ENCODE data around the gene CD82. TPM values are rescaled to one million over a fixed set of nuclear protein-coding genes. Genes with fewer than 3 reads are reported as not detected.

Gene CD82
- total RNA-seq, 1 donor from 2014 or later: 28.3 TPM

DNA sequence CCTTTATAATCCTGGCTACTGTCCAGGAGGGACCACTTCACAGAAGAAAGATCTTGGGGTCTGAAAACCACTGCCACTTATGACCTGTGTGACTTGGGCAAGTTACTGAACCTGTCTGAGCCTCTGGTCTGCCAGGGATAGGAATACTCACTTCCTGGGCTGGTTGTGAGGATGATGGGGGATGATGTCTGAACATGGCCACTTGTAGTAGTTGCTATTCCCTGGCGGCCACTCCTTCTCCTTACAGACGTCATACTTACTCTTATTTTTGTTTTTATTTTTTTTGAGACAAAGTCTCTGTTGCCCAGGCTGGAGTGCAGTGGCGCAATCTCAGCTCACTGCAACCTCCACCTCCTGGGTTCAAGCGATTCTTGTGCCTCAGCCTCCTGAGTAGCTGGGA lies 26.1 kb downstream of the CD82 start:
- H3K36me3 ChIP-seq: peaks cover 0 to 8% of the 10 kb centered on the region in 2 donors
- H3K4me3 ChIP-seq: no peak overlapping the region
- no peaks in the 10 kb centered on the region for H3K27me3 ChIP-seq
- H3K4me1 ChIP-seq: peaks cover 20 to 34% of the 10 kb centered on the region in 2 donors
- H3K9me3 ChIP-seq: no peaks in the 10 kb centered on the region
- intact Hi-C loops (cut with DNase I): loop anchor here (1.0 kb wide), 1 partner anchor 22 kb away; no protein-coding TSS in a partner anchor
- peak in 1 of 2 donors; percentile 65 for DNase-seq (ENCODE audit: low spot score in 2 of 2)
- peak overlapping the region; percentile 86 to 90 for H3K27ac ChIP-seq
- TF ChIP-seq, protein P1, sequence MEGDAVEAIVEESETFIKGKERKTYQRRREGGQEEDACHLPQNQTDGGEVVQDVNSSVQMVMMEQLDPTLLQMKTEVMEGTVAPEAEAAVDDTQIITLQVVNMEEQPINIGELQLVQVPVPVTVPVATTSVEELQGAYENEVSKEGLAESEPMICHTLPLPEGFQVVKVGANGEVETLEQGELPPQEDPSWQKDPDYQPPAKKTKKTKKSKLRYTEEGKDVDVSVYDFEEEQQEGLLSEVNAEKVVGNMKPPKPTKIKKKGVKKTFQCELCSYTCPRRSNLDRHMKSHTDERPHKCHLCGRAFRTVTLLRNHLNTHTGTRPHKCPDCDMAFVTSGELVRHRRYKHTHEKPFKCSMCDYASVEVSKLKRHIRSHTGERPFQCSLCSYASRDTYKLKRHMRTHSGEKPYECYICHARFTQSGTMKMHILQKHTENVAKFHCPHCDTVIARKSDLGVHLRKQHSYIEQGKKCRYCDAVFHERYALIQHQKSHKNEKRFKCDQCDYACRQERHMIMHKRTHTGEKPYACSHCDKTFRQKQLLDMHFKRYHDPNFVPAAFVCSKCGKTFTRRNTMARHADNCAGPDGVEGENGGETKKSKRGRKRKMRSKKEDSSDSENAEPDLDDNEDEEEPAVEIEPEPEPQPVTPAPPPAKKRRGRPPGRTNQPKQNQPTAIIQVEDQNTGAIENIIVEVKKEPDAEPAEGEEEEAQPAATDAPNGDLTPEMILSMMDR (IDR thresholded peaks at IDR 0.05): no peak

DNA sequence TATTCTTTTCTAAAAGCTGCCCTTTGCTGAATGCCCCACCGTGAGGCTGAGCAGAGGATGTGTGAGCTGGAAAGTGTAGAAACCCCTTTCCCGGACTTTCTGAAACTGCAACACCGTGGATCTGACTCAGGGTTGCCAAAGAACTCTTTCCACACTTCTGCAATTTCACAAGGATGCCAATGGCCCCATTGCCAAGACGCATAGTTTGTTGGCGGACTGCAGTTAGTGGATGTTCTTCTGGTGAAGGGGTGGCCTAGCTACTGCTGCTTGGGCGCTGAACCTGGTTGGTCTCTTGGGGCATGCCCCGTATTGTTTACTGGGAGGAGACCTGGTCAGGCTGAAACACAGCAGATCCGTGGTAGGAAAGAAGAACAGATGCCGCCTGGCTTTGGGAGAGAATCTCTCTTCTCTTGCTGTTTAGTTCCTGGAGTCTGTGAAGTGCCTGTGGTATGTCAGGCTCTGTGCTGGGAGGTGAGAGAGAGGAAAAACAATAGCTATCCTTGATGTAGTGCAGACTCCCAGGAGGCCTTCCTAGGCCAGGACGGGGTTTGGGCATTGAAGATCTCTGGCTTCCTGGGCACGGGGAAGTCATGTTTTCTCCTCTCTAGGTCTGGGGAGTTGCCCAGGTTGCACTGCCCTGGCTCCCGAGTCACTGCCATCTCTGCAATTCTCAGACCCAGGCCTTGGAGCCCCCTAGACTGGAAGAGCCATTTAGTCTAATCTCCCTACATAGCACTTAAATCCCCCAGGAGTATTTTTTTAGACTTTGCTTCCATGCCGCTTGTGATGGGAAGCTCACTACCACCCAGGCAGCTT lies 26.9 kb downstream of the CD82 start:
- intact Hi-C loops (cut with DNase I): loop anchor here (1.0 to 2.0 kb wide), 2 partner anchors 16 to 27 kb away; partner anchors contain the start of gene CD82
- Histone ChIP-seq H3K27ac (peak overlapping the region; percentile 86 to 90), H3K9me3 (no peaks in the 10 kb centered on the region), H3K36me3 (peaks cover 0 to 8% of the 10 kb centered on the region in 2 donors), H3K4me3 (no peak overlapping the region), H3K4me1 (peaks cover 23 to 42% of the 10 kb centered on the region in 2 donors), H3K27me3 (no peaks in the 10 kb centered on the region)
- peak; percentile 39 to 93 for DNase-seq (ENCODE audit: low spot score in 2 of 2)
- TF ChIP-seq, protein P1 (IDR thresholded peaks at IDR 0.05): no peak

DNA sequence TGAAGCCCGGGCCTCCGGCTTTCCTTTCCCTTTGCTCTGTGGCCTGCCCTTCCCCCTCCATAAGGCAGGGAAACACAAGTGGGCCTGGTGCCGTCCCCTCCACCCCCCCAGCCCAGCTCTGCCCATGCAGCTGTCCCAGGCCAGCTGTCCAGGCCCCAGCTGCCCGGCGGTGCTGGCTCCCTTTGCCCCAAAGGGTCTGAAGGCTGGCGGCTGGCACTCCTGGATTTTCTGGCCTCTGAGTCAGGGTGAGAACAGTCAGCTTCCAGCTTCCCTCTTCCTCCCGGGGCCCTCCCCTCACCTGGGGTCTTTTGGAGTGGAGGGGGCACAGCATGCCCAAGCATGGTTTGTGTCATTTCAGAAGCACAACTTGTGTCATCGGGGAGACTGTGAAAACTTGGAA lies 27.8 kb downstream of the CD82 start:
- TF ChIP-seq, protein P1 (IDR thresholded peaks at IDR 0.05): no peak
- DNase-seq (ENCODE audit: low spot score in 2 of 2): peak in 1 of 2 donors; percentile 80
- intact Hi-C loops (cut with DNase I): loop anchor here (1.0 to 2.0 kb wide), 2 partner anchors 10 to 16 kb away; no protein-coding TSS in a partner anchor
- Histone ChIP-seq H3K36me3 (peaks cover 0 to 4% of the 10 kb centered on the region in 2 donors), H3K27me3 (no peaks in the 10 kb centered on the region), H3K27ac (peak overlapping the region; percentile 86 to 90), H3K4me1 (peaks cover 23 to 42% of the 10 kb centered on the region in 2 donors), H3K9me3 (no peaks in the 10 kb centered on the region), H3K4me3 (no peak overlapping the region)

DNA sequence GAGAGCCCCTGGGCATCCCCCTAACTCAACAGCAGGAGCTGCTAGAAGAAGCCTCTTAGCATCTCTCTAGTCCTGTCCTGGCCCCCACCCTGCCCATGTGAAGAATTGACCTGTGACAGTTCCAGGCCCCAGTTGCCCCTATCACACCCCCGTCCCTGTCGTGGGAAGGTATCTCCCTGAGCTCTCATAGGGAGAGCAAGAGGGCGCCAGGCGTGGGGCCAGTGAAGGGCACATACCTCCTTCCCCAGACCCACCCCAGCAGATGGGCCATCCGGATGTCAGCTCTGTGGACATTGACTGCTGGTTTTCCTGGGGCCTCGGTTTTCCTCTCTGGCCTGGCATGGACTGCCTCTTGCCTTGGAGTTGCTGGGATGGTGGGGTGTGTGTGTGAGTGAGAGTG lies 29.5 kb downstream of the CD82 start:
- intact Hi-C loops (cut with DNase I): no loop called here
- Histone ChIP-seq H3K27ac (peak overlapping the region; percentile 6 to 85), H3K27me3 (no peaks in the 10 kb centered on the region)

DNA sequence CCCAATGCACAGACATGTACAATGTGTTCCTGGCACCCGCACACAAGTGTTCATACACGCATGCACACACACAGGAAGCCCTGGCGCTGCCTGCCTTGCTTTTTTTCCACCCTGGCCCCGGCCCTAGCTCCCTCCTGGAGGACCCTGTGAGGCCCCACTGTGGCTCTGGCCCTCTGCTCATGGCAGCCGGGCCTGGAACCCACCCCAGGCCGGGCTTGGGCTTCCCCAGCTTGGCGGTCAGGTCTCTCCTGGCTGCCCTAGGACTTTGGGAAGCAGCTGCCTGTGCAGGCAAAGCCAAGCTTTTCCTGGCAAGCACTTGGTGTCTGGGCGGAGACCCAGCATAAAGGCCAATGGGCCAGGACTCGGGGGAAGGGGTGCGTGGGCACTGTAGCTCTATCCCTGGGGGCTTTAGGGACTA lies 30.5 kb downstream of the CD82 start:
- Histone ChIP-seq H3K27me3 (no peaks in the 10 kb centered on the region), H3K4me3 (no peak overlapping the region), H3K36me3 (no peaks in the 10 kb centered on the region), H3K9me3 (no peaks in the 10 kb centered on the region), H3K4me1 (peaks cover 26 to 51% of the 10 kb centered on the region in 2 donors), H3K27ac (peak overlapping the region; percentile 81 to 85)
- TF ChIP-seq, protein P1 (IDR thresholded peaks at IDR 0.05): no peak
- DNase-seq (ENCODE audit: low spot score in 2 of 2): peak in 1 of 2 donors; percentile 88
- intact Hi-C loops (cut with DNase I): no loop called here

More for the DNA sequence above, 29.5 kb downstream of the CD82 start:
- H3K9me3 ChIP-seq: no peaks in the 10 kb centered on the region
- TF ChIP-seq, protein P1 (IDR thresholded peaks at IDR 0.05): no peak
- H3K36me3 ChIP-seq: no peaks in the 10 kb centered on the region
- no peak for DNase-seq (ENCODE audit: low spot score in 2 of 2)
- H3K4me1 ChIP-seq: peaks cover 23 to 45% of the 10 kb centered on the region in 2 donors
- H3K4me3 ChIP-seq: no peak overlapping the region
